Stomach (tissue), 9 donors: ENCODE data around the gene ADRA2C. TPM values are rescaled to one million over a fixed set of nuclear protein-coding genes. Genes with fewer than 3 reads are reported as not detected.

Experiments used
- DNase-seq, 2 donors: peaks; one replicate each; pipeline versions ENCODE4 v3.0.0 to v3.0.0-alpha.2; 2013 to 2019
- H3K27ac ChIP-seq, 5 donors: fragments of 200-600 bp in 4 of 5; sonication (generic) in 4 of 5; one replicate each; pipeline ENCODE4 v1.5.1; 2013 to 2019; ENCODE audit warnings: mild to moderate bottlenecking in 1 of 5, moderate library complexity in 1 of 5
- H3K27me3 ChIP-seq, 3 donors: fragments of 200-600 bp; sonication (generic); one replicate each; pipeline ENCODE4 v1.5.1; 2017 to 2019; ENCODE audit warnings: mixed run types in 1 of 3
- H3K36me3 ChIP-seq, 4 donors: fragments of 200-600 bp; sonication (generic); 1 replicate in 3 of 4; 2 replicates in 1 of 4; pipeline ENCODE4 v1.5.1; 2016 to 2019
- H3K4me1 ChIP-seq, 4 donors: fragments of 200-600 bp; sonication (generic); one replicate each; pipeline ENCODE4 v1.5.1; 2016 to 2019
- H3K4me3 ChIP-seq, 4 donors: fragments of 200-600 bp; sonication (generic) in 3 of 4; one replicate each; pipeline ENCODE4 v1.5.1; 2016 to 2019; ENCODE audit warnings: mild to moderate bottlenecking in 1 of 4
- H3K9me3 ChIP-seq, 4 donors: fragments of 200-600 bp; sonication (generic); one replicate each; pipeline ENCODE4 v1.5.1; 2016 to 2019
- EP300 ChIP-seq: sonication (generic); formaldehyde crosslinking; IDR thresholded peaks from one replicate; pipeline ENCODE4 v1.6.1; 2017; ENCODE audit warnings: antibody characterized with exemption
- POLR2A ChIP-seq, 4 donors: fragments of 450-650 bp; IDR thresholded peaks; one replicate each; pipeline ENCODE4 v1.6.1; 2016; ENCODE audit warnings: antibody characterized with exemption in 4 of 4, control low read depth in 2 of 4, mild to moderate bottlenecking in 1 of 4, moderate library complexity in 1 of 4
- POLR2AphosphoS5 ChIP-seq, 3 donors: sonication (generic); formaldehyde crosslinking; IDR thresholded peaks; one replicate each; pipeline ENCODE4 v1.6.1; 2016; ENCODE audit warnings: antibody characterized with exemption in 3 of 3
- WGBS, 5 donors: extraction: QIAGEN DNeasy Blood & Tissue Kit in 3 of 5; methylation state at CpG; one replicate each; pipeline versions ENCODE4 v1.1.5 to v1.1.7; 2013 to 2018; 5-methylcytosine and 5-hydroxymethylcytosine counted together
- intact Hi-C: fragments of 100-400 bp; cut with DNase I; formaldehyde crosslinking; loops from one replicate; pipeline ENCODE4 v1.15.1; 2023; ENCODE audit warnings: low total_unique reads
- polyA plus RNA-seq, 3 donors: library from polyadenylated mRNA; stranded (reverse); fragments of 200-250 nt; gene quantifications; one replicate each; pipeline ENCODE4 v1.2.3, GENCODE V29; 2013
- total RNA-seq, 5 donors: library from RNA; depleted of rRNA; stranded (reverse); fragments of >200 nt; gene quantifications; one replicate each; pipeline versions ENCODE4 v1.1.0 to v1.2.3, GENCODE V29; 2014 to 2016
- TF ChIP-seq, protein P1 (sequence below), 7 experiments: fragments of 450-650 bp in 4 of 7; fragments of 200-600 bp in 3 of 7; sonication (generic) in 3 of 7; IDR thresholded peaks; one replicate each; pipeline ENCODE4 v1.5.1; 2016 to 2019; ENCODE audit warnings: antibody characterized with exemption in 7 of 7, control low read depth in 2 of 7, mild to moderate bottlenecking in 1 of 7
- donor health status: healthy with polysubstance abuse.
- donor health status: Bipolar disorder and iron deficiency.
- donor health status: healthy.

ADRA2C gene
- total and polyA plus RNA-seq, 8 donors: 0.31 to 12.6 (median 1.3) TPM; not detected in 2

DNA sequence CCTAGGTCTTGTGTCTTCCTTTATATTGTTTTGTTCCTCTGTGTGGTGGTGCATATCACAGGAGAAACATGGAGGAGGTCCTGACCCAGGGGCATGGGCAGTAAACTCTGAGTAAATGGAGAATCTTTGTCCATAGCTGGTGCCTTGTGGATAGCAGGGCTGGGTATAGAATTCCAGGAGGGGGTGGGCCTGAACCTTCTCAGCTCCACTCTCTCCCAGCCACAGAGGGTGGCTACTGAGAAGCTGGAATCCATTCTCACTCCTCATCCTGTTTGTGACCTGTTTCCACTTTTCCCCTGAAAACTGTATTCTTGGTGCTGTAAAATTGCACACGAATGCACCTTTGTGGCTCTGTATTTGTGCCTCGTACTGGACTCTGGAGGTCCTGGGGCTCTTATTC, 47.7 kb upstream of the ADRA2C start:
- intact Hi-C loops: no loop called here
- 44 to 81% (median 65%) methylated on average over 2 of the region's 2 CpGs for WGBS, 5 donors
- no peak overlapping the region for H3K27ac ChIP-seq
- H3K36me3 ChIP-seq: no peaks in the 10 kb centered on the region
- H3K4me1 ChIP-seq: no peaks in the 10 kb centered on the region
- H3K4me3 ChIP-seq: no peak overlapping the region
- TF ChIP-seq POLR2A (IDR thresholded peaks at IDR 0.05): no peak
- no peak for TF ChIP-seq EP300
- TF ChIP-seq, protein P1, sequence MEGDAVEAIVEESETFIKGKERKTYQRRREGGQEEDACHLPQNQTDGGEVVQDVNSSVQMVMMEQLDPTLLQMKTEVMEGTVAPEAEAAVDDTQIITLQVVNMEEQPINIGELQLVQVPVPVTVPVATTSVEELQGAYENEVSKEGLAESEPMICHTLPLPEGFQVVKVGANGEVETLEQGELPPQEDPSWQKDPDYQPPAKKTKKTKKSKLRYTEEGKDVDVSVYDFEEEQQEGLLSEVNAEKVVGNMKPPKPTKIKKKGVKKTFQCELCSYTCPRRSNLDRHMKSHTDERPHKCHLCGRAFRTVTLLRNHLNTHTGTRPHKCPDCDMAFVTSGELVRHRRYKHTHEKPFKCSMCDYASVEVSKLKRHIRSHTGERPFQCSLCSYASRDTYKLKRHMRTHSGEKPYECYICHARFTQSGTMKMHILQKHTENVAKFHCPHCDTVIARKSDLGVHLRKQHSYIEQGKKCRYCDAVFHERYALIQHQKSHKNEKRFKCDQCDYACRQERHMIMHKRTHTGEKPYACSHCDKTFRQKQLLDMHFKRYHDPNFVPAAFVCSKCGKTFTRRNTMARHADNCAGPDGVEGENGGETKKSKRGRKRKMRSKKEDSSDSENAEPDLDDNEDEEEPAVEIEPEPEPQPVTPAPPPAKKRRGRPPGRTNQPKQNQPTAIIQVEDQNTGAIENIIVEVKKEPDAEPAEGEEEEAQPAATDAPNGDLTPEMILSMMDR (IDR thresholded peaks at IDR 0.05): no peak
- no peak for TF ChIP-seq POLR2AphosphoS5 (IDR thresholded peaks at IDR 0.05)
- peaks cover 0 to 23% (median 20%) of the 10 kb centered on the region in 4 donors for H3K9me3 ChIP-seq
- peaks cover 0 to 63% (median 22%) of the 10 kb centered on the region in 3 donors for H3K27me3 ChIP-seq
- DNase-seq: no peak

DNA sequence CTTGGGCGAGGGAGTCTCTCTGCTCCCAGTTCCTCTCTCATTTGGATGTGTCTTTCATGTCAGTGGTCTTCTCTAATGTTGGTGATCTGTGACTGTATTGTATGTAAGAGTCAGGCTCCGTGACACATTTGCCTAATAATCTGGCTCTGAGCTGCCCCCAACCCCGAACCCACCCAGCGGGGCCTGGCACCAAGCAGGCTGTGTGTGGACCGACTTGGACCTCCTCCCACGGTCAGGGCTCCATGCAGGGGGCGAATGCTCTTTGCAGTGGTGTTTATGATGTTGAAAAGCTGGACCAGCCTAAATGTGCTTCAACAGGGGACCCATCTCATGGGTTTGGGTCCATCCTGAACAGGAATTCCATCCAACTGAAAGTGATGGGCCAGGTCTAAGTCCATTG, 47.0 kb upstream of the ADRA2C start:
- DNase-seq: no peak
- Histone ChIP-seq H3K4me1 (peaks cover 0 to 2% (median 0%) of the 10 kb centered on the region in 4 donors), H3K27ac (no peak overlapping the region), H3K4me3 (no peak overlapping the region), H3K36me3 (no peaks in the 10 kb centered on the region), H3K27me3 (peaks cover 0 to 70% (median 29%) of the 10 kb centered on the region in 3 donors), H3K9me3 (peaks cover 0 to 23% (median 20%) of the 10 kb centered on the region in 4 donors)
- 80 to 87% (median 85%) methylated on average over 7 of the region's 7 CpGs for WGBS, 5 donors
- no peak for TF ChIP-seq POLR2A (IDR thresholded peaks at IDR 0.05)
- TF ChIP-seq, protein P1 (IDR thresholded peaks at IDR 0.05): no peak
- TF ChIP-seq EP300: no peak
- TF ChIP-seq POLR2AphosphoS5 (IDR thresholded peaks at IDR 0.05): no peak
- intact Hi-C loops: no loop called here

DNA sequence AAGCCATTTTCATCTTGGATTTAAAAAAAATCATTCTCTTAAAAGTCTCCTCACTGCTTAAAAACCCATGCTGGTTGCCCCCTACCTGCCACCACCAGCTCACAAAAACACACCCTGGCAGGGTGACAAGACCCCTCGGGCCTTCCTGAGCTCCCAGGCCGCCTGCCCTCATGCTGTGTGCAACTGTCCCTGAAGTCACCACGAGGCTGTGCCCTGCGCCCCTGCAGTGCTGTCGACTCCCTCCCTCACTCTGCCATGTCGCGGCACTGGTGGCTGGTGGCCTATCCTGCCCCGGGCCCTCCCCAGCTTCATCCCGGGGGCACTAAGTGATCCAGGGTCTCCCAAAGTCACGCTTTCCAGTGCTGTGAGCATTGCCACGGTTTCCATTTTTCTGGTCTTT, 46.3 kb upstream of the ADRA2C start:
- TF ChIP-seq EP300: no peak
- no peak for TF ChIP-seq POLR2A (IDR thresholded peaks at IDR 0.05)
- no peak for TF ChIP-seq POLR2AphosphoS5 (IDR thresholded peaks at IDR 0.05)
- TF ChIP-seq, protein P1 (IDR thresholded peaks at IDR 0.05): no peak
- DNase-seq: no peak
- Histone ChIP-seq H3K27ac (no peak overlapping the region), H3K4me3 (no peak overlapping the region), H3K27me3 (peaks cover 3 to 76% (median 35%) of the 10 kb centered on the region in 3 donors), H3K36me3 (no peaks in the 10 kb centered on the region), H3K4me1 (peaks cover 0 to 9% (median 0%) of the 10 kb centered on the region in 4 donors), H3K9me3 (peaks cover 0 to 23% (median 20%) of the 10 kb centered on the region in 4 donors)
- WGBS, 5 donors: 63 to 76% (median 76%) methylated on average over 11 of the region's 11 CpGs
- intact Hi-C loops: no loop called here

DNA sequence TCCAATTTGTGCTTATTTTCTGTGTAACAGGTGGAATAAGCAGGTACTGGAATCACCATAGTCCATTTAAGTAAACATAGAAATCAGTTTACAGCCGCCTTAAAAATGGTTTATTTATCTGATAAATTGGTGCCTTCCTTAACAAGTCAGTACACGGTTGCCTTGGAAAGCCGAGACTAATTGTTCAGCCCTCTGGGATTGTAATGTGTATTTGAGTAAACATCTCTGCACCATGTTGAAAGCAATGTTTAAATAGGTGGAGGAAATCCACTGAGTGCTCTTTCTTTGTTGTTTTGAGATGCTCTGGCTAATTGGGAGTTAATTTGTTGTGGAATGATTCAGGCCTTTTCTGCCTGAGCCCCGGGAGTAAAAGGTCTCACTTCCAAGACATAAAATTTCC, 45.7 kb upstream of the ADRA2C start:
- TF ChIP-seq EP300 (no peak), POLR2AphosphoS5 (IDR thresholded peaks at IDR 0.05) (no peak), POLR2A (IDR thresholded peaks at IDR 0.05) (no peak)
- TF ChIP-seq, protein P1 (IDR thresholded peaks at IDR 0.05): no peak
- no peak for DNase-seq
- peaks cover 9 to 83% (median 42%) of the 10 kb centered on the region in 3 donors for H3K27me3 ChIP-seq
- H3K4me3 ChIP-seq: no peak overlapping the region
- intact Hi-C loops: no loop called here
- peaks cover 0 to 23% (median 20%) of the 10 kb centered on the region in 4 donors for H3K9me3 ChIP-seq
- no peak overlapping the region for H3K27ac ChIP-seq
- no peaks in the 10 kb centered on the region for H3K36me3 ChIP-seq
- H3K4me1 ChIP-seq: peaks cover 0 to 10% (median 0%) of the 10 kb centered on the region in 4 donors
- 18 to 31% (median 24%) methylated on average over 4 of the region's 4 CpGs for WGBS, 5 donors
